K562 (cell line): ENCODE data around the gene PNPLA2. TPM values are rescaled to one million over a fixed set of nuclear protein-coding genes. Genes with fewer than 3 reads are reported as not detected.

ENCODE experiments used
- FOXP4 ChIP-seq: sonication (generic); formaldehyde crosslinking; IDR thresholded peaks from 2 replicates; pipeline ENCODE4 v1.8.0; 2022; ENCODE audit warnings: mild to moderate bottlenecking, missing genetic modification reagents, borderline replicate concordance
- MYNN ChIP-seq, 2 experiments: sonication (generic); formaldehyde crosslinking in 1 of 2; IDR thresholded peaks; 2 replicates each; pipeline versions ENCODE4 v1.5.0 to v1.6.1; 2016 to 2020; ENCODE audit warnings: antibody characterized with exemption in 1 of 2, missing genetic modification reagents in 1 of 2
- POLR2B ChIP-seq: fragments of 450-650 bp; IDR thresholded peaks from 2 replicates; pipeline ENCODE4 v1.6.1; 2018; ENCODE audit warnings: low read depth; ENCODE audit not compliant: partially characterized antibody
- POLR2G ChIP-seq: fragments of 200-400 bp; formaldehyde crosslinking; IDR thresholded peaks from 2 replicates; pipeline ENCODE4 v1.6.1; 2017; ENCODE audit warnings: low read depth, mild to moderate bottlenecking, antibody characterized with exemption, low read length, moderate library complexity
- RBFOX2 ChIP-seq: fragments of 200-400 bp; formaldehyde crosslinking; IDR thresholded peaks from 2 replicates; pipeline ENCODE4 v1.6.1; 2017; ENCODE audit warnings: low read depth, mild to moderate bottlenecking, low read length, moderate library complexity
- TFAP4 ChIP-seq: sonication (generic); formaldehyde crosslinking; IDR thresholded peaks from 2 replicates; pipeline ENCODE4 v1.8.0; 2022; ENCODE audit warnings: missing genetic modification reagents, mild to moderate bottlenecking, moderate library complexity, borderline replicate concordance
- ZMIZ1 ChIP-seq, 2 experiments: fragments of 150-350 bp in 1 of 2; IDR thresholded peaks; 2 replicates each; pipeline ENCODE4 v1.6.1; 2012 to 2016; ENCODE audit warnings: low read depth in 2 of 2, low read length in 2 of 2, mild to moderate bottlenecking in 1 of 2, moderate library complexity in 1 of 2
- polyA plus RNA-seq, 8 experiments: library from polyadenylated mRNA; depleted of rRNA in 4 of 8; stranded (reverse) in 5 of 8; unstranded in 3 of 8; fragments of >200 nt; fragmentation: Nextera tagmentation in 2 of 8; fragmentation: Illumina TruSeq in 1 of 8; extraction: Ambion mirVana in 2 of 8; extraction: Trizol in 1 of 8; gene quantifications; 2 replicates each; pipeline versions ENCODE4 v1.2.1 to v1.2.3, GENCODE V29; 2011 to 2014; ENCODE audit warnings: inconsistent platforms in 1 of 8, missing spikeins in 1 of 8
- total RNA-seq, 7 experiments: library from RNA; depleted of rRNA in 6 of 7; stranded (reverse); fragments of >200 nt in 6 of 7; fragmentation: Illumina TruSeq in 2 of 7; extraction: Trizol in 2 of 7; gene quantifications; 2 replicates each; pipeline versions ENCODE4 v1.2.1 to v1.2.3, GENCODE V29; 2011 to 2021; ENCODE audit warnings: low replicate concordance in 1 of 7

Gene PNPLA2
- total and polyA plus RNA-seq, 9 of the 15 experiments (the other 6 are each of a cell fraction or from before 2014, with no cell fraction given) = 0.39 to 87.1 (median 8.4) TPM

GRCh38 chr11:825366-826226 lies 6.9 kb downstream of the PNPLA2 start (continued):
- TF ChIP-seq ZMIZ1 (IDR thresholded peaks at IDR 0.05; ENCODE audit: low read depth in 2 of 2, low read length in 2 of 2) = 0 out of 4 replicates have a peak, but pooled peaks of 1 of the 2 experiments have one; percentile 23
- TF ChIP-seq POLR2B = peak; percentile 21
- TF ChIP-seq FOXP4 = no peak
- peak; percentile 74 for TF ChIP-seq POLR2G
- peak; percentile 46; the same call in 1 of the 2 replicates for TF ChIP-seq TFAP4
- TF ChIP-seq RBFOX2 = peak; percentile 54
- TF ChIP-seq MYNN (IDR thresholded peaks at IDR 0.05) = peak; percentile 50
- no peak for TF ChIP-seq MYNN (CRISPR knock-in tag; IDR thresholded peaks at IDR 0.05)
